HG02973 (cell line): ENCODE measurements around the gene SSRP1.
"Not testable (repeated sequence)": the region's sequence is repeated elsewhere in the genome, so short reads cannot be mapped to it uniquely, and the experiment has no call there.

Experiments
- ATAC-seq: cut with Tn5 transposase; IDR thresholded peaks from one replicate; pipeline ENCODE4 v1.9.1; 2021; ENCODE audit warnings: moderate library complexity; ENCODE audit not compliant: unreplicated experiment

Gene SSRP1

DNA sequence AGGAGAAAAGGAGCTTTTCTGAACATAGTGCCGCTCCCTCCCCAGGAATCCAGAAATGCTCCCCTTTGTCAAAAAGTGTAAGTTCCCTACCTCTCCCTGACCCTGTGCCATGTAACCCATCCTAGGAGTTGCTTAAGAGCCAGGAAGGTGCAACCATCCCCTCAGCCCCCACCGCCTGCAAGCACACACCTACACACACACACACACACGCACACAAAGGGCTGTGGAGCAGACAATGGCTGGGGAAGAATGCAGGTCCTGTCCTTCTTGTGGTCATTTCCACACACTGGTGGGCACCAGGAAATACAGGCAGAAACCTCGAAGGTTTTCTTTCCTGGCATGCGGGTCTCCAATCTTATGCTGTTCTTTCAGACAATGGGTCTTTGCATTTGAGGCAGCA, 3.6 kb upstream of the SSRP1 start:
- ATAC-seq, result no peak

DNA sequence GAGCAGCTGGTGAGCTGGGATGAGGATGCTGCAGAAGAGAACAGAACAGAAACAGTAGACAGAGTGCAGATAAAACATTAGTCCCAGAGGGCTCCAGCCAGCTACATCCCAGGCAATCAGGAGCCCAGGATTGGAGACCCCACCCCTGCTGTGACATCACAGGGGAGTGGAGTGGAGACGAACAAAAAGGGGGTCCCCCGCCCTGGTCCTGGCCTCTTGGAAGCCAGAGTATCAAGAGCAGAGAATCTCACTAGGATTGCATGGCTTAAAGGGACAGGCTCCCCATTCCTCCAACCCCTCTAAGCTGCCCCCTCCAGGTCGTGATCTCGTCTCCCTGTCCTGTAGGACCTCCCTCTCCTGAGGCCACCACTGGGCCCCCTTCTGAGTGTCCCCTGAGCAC, 2.5 kb upstream of the SSRP1 start, which contains the start of gene P2RX3:
TSS of gene P2RX3 (plus strand) at position 211 of the 400 bp plus-strand sequence. CDS start 199 bp downstream, outside the sequence.
- ATAC-seq, result no peak

DNA sequence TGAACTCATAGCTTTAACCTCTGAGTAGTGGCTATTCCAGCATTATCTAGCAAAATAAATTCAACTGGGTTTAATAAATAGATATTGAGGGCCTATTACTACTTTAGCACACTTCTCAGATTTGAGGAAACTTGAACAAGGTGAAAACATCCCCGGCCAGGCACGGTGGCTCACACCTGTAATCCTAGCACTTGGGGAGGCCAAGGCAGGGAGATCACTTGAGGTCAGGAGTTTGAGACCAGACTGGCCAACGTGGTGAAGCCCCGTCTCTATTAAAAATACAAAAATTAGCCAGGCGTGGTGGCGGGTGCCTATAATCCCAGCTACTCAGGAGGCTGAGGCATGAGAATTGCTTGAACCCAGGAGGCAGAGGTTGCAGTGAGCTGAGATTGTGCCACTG, 1.2 kb upstream of the SSRP1 start:
- not testable (repeated sequence) for ATAC-seq

DNA sequence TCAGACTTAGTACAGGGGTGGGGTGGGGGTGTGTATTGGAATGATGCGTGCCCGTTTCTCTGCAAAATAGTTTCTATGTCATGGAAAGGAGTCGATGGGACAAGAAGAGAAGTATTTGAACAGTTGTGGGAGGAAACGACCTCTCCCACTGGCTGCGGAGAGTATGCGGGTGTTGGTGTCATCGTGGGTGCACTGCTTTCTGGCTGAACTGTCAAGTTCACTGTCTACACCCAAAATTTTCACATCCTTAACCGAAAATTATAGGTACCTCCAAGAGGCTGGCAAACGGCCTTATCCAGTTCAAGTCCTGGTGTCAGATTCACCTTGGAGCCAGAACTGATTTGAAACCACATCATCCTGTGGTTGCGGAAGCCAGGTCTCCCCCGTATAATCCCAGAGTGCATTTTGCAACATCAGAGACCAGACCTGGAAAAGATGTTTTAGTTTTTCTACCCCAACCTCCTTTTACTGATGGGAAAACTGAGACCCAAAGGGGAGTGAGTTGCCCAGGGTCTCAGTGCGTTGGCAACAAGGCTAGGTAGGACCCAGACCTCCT, 497 bp upstream of the SSRP1 start:
- ATAC-seq, result no peak

DNA sequence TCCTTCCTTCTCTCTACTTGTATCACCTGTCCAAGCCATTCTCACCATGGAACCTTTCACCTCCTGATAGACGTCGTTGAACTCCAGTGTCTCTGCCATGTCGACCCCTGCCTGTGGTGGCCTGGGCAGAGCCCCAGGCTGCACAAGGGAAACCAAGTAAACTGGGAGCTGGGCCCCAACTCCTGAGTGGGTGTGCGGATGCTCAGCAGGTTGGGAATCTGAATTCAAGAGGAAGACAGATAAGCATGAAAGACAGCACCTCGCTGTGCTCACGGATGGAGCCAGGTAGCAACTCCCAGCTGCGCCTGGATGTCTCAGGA, 709 bp downstream of the SSRP1 start:
- peak; percentile 2 for ATAC-seq

DNA sequence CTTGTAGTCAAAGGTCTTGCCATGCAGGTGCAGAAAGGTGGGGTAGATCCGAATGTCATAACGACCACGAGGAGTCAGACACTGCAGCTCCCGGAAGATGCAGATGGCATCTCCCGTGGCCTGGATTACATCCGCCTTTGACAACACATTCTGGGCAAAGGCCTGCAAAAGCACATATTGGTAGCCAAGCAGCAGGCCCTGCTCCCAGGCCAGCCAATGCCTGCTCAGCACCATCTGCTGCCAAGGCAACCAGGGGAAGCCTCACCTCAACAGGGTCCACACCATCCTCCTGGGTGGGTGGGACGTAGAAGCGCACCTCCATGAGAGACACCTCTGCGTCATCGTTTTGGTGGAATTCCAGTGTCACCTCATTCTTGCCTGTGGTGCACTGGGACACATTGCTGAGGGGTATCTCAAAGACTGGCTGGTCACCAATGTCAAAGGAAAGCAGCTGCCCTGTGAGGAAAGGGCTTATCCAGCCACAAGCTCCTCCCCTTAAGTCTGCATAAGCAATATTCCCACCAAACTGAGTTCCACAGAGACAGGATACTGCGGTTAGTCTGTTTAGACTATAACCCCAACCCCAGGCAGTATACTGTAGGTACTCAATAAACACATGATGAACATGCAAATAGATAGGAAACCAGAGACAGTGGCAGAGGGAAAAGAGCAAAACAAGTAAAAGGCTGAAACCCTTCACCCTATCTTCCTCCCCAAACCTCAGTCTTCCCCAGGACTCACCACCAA, 2.8 kb downstream of the SSRP1 start:
- ATAC-seq, result no peak

DNA sequence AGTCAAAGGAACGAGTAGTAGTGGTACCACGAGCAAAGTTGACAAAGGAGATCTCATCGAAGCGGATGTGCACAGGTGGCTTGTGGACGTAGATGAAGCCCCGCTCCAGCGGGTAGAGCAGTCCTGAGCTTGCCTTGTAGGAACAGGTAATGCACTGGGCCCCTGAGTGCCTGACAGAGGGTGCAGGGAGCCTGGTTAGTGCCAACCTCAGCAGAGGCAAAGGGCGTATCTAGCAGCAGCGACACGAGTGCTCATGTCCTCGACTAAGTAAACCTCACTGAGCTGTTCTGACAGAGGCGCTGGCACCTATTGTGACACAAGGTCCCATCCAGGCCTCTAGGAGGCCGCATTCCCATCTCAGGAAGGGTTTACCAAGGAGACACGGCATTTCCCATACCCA, 4.0 kb downstream of the SSRP1 start:
- ATAC-seq, result no peak

DNA sequence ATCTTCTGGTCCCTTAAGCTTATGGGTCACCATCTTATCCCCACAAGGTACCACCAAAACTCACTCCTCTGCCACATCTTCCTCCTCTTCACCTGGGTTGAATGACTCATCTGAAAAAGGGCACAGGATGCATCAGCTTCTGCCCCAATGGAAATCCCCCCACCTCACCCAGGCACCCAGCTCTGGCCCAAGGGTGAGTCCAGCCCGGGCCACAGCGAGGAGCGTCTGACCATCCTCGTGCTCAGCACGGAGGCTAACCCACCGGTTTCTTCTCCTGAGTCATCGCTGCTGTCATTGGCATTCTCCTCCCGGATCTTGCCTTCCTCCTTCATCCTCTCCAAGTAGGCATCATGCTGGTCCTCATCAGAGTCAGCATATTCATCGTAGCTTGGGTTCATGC, 5.7 kb downstream of the SSRP1 start:
- ATAC-seq, result no peak

DNA sequence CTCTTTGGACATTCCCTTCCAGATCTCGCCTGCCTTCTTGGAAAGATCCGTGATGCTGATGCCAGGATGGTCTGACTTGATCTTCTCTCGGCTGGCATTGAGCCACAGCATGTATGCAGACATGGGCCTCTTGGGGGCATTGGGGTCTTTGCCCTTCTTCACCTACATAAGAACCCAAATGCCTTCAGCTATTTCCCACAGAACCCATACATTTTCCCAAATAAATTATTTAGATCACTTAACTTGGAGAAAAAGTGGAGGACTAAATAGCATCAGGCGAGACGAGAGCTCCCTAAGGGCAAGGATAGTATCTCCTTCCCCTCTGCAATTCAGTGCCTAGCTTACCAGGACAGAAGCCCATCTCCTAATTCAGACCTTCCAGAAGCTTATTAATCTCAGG, 8.0 kb downstream of the SSRP1 start:
- no peak for ATAC-seq

DNA sequence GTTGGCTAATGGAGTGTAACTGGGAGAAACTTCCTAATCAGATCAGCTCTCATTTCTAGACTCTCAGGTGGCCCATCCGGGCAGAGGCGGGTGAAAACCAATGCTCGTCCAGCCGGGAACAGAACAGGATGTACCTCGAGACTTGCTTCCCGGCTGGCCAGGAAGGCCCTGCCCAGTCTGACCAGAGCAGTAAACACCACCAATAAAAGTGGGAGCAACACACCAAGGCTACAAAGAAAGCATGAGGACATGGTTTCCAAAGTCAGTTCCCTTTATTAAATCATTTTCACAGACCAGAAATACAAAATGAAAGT, 10.0 kb downstream of the SSRP1 start:
- peak; percentile 1 for ATAC-seq

DNA sequence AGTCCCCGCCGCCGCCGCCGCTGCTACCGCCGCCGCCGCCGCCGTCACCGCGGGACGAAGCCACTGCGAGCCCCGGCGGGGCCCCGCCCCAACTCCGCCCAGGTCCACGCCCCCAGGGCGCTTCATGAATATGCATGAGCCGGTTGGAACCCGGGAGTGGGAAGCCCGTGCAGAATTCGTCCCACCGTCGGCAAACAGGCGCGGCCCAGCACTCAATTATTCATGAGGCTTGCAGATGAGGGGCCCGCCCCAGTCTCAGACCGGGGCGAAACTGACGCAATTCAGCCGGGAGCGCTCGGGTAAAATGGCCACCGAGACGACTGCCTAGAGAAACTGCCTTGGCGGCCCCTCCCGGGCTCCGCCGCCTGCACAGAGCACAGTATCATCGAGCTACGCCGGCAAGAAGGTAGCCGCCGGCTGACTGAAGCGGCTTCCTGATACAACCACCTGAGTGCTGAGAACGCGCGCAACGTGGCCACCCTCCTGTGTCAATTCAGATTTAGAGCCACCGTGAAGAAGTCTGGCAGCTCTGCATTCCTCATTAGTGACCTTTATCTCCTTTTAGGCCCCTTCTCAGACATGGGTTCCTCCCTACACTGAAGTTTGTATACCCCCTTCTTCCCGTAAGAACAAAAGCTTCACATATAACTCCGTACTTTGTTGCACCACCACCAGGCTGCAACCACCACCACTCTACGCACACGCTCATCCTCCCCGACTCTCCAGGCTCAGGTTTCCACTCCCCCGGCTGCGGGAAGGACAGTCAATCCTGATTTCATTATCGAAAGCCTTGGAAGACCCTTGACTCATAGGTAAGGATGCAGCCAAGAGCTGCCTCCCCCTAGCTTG, 10.6 kb downstream of the SSRP1 start, which contains the start of gene TNKS1BP1:
TSS of gene TNKS1BP1 (minus strand) at position 67 of the 849 bp plus-strand sequence. CDS start 3,067 bp downstream, outside the sequence.
- peak; percentile 88 for ATAC-seq

DNA sequence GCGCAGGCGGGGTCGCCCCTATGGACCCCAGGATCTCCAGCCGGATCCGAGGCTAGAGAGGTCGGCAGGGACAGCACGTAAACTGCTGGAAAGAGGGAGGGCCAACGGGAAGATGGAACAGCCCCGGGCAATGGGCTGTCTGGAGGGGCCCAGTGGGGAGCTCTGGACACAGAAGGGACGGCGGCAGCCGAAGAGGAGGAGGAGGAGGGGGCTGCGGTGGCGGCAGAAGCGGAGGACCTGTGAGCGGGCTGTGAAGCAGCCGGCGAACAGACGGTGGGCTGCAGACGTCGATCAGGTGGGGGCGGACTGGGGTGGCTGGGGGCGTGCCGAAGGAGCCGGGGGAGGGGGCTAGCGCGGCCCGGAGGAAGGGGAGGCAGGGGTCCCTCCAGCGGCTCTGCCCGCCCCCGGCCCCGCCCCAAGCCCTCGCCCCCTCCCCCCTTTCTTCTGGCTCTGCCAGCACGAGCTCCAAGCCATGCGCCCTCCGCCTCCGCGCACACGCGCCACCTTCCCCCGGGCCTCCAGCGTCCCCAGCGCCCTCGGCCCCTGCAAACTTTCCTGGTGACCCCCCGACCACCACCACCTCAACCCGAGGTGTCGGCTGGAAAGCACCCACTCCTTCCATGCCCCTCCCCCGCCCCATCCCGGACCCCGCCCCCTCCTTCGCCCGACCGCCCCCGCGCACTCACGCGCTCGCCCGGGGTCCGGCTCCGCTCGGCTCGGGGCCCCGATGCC, 11.4 kb downstream of the SSRP1 start:
- ATAC-seq, result no peak

DNA sequence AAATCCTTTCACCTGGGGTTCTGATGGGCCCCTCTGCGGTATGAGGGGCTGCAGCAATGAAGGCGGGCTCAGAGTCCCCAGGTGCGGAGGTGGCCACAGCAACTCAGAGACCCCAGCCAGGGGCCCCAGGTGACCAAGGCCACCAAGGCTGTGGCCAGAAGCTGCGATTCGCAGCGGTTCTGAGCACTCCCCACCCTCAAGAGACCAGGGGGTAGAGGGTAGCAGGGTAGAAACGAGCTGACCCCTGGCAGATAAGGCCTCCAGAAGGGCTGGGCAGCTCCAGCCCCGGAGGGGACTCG, 11.9 kb downstream of the SSRP1 start:
- ATAC-seq, result no peak

DNA sequence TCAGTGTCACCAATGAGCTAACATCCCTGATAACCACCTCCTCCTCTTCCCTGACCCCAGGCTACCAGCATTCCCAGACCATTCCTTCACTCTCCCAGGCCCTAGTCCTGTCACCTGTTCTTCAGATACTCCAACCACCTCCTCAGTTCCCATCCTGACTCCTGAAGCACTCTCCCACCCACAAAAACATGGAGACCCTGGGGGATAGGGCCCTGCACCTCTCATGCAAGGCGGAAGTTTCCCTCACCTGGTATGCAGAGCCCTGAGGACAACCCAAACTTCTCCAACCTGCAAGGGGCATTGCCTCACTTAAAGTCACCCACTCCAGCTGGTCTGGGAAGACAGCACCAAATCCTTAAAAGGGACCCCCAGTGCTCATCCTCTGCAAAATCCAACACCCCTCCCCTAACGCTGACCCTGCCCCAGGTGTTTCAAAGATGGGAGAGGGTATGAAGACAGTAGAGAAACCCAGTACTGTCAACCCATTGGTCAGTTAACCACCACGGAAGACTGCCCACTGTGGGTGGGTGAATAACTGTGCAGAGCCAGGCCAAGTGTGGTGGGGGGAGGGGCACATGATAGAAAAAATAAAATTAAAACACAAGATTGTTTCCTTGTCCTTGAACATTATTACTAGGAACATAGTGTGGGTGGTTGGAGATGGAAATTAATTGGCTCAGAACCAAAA, 12.4 kb downstream of the SSRP1 start:
- no peak for ATAC-seq

DNA sequence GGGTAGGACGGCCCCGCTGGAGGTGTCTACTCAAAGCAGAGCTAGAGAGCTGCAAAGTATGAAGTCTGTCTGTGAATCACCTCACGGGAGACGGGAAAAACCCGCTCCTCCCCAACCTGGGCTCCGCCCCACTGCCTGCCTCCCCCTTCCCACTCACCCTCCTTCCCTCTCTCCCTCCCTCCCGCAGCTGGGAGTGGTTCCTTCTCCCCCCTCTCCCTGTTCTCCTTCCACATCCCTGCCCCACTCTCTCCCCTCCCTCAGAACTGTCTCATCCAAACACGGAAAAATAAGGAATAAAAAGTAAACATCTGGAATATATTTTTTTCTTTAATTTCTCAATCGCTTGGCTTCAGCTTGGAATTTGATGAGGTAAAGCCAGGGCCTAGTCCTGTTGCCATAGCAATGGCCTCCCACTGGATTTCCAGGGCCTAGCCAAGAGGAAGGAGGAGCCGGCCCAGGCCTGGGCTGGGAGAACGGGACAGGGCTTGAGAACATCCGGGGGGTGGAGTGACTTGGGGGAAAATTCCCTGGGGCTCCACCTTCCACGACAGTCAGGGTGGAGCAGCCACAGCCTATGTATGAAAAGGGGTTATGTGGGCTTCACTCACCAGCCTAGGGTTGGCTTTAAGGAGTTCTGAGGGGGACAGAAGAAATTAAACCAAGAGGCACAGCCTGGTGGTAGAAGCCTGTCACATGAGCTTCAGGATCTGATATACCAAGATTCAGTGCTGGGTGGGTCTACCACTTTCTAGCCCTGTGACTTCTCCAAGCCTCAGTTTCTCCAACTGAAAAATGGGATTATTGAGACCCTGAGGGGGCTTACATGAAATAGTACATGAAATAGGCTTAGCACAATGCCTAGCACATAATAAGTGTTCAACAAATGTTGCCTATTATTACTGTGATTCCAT, 13.2 kb downstream of the SSRP1 start:
- no peak for ATAC-seq

DNA sequence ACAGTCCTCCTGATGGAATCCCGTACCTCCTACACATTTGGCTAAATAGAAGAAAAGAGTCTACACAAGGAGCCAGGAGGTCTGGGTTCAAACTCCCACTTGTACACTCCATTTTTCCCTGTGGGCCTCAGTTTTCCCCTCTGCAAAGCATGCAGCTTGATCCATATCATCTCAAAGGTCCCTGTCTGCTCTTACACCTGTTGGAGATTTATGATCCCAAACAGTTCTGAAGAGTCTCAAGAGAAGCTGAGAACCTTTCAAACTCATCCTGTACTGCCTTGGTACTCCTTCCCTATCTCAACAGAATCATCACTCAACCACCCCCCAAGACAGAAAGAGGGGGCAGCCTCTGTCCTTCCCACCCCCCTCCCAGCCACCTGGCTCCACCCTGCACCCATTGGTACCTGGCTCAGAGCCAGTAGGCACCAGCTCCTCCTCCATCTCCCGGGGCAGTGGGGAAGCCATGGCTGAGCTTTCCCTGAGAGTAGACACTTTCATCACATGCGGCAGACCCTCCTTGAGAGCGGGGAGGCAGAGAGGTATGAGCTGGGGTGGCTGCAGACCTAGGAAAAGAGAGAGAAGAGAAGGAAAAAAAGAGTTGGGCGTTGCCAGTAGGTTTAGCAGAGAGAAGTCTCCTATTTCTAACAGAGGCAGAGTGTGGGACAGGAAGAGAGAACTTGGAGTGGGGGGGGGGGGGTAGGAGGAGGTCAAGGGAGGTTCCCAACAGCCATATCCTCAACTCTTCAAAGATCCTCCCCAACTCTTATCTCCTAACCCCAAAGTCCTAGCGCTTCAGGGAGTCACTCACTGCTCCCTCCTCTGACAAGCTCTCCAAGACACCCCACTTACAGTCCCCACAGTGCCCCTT, 14.1 kb downstream of the SSRP1 start:
- ATAC-seq, result no peak

DNA sequence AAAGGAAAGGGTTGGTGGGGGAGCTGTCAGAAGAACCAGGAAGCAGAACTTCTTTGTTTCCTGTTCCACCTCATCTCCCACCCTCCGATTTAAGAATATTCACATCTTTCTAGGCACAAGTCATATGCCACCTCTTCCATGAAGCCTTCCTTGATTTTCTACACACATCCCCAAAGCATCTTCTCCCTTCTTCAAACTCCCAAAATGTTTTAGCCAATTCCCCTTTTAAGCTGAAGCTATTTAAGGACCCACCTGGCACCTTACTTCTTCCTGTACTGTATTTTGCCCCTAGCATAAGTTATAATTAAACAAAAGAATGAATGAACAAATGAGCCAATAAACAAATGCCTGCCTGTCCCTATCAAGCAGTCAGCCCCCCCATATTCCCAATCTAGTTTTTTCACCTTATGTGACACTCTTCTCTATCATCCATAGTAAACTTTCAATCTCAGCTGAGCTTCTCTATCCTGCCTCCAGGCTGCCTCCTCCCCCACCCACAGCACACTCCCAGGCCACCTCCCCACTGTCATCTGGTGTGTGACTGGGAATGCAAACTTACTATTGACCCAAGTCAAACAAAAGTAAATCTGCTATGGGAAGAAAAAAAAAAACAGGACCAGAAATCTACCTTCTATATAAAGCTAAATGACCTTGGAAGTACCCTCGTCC, 14.8 kb downstream of the SSRP1 start:
- ATAC-seq, result no peak

DNA sequence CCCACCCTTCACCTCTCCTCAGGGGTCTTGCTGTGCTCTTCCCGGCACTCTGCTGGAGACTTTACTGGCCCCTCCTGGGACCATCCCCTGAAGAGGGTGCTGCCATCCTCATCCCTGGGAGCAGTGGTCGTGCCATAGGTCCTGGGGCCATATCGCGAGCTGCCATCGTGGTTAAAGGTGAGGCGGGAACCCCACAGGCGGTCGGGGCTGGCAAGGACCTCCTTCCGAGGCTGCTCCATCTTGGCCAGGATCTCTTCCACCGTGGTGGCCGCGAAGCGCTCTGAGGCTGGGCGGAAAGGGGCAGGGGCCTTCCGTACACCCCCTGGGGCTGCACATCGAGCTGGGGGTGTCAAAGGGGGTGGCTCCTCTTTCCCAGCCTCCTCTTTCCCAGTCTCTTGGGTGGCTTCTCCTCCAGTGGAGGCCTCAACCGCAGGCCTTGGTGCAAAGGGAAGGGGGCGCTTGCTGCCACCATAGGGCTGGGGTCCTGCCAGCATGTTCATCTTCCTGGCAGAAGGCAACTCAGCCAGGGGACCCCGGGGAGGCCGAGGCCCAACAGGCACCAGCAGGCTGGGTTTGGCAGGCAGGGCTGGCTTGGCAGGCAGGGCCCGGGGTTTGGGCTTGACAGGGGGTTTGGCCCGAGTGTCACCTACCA, 15.5 kb downstream of the SSRP1 start:
- no peak for ATAC-seq
